ENCODE measurements around the gene CHL1.

- TF ChIP-seq CTCF (IDR thresholded peaks at IDR 0.05): no peak
- no peak for TF ChIP-seq EZH2 (IDR thresholded peaks at IDR 0.05)
- TF ChIP-seq EZH2phosphoT487 (IDR thresholded peaks at IDR 0.05): no peak
These were observed 142.8 kb downstream of the CHL1 start for GRCh38 chr3:339351-339750.
